OCI-LY1 (cell line): ENCODE data around the gene LMF1.

Source experiments
- H2AFZ ChIP-seq: fragments of 200-600 bp; sonication (generic), shearing (Covaris generic); 2 replicates; pipeline ENCODE4 v1.6.0; 2014; ENCODE audit warnings: antibody characterized with exemption, mild to moderate bottlenecking, low read length
- H3F3A ChIP-seq: fragments of 200-600 bp; sonication (generic), shearing (Covaris generic); 2 replicates; pipeline ENCODE4 v1.6.0; 2014; ENCODE audit warnings: mild to moderate bottlenecking, antibody characterized with exemption, low read length, moderate library complexity; ENCODE audit not compliant: insufficient read depth
- H3K27ac ChIP-seq: fragments of 200-600 bp; sonication (generic); 2 replicates; pipeline ENCODE4 v1.5.1; 2014; ENCODE audit warnings: low read length, mixed run types, mild to moderate bottlenecking, low read depth; ENCODE audit not compliant: poor library complexity, severe bottlenecking
- H3K27me3 ChIP-seq: fragments of 200-600 bp; sonication (generic); 2 replicates; pipeline ENCODE4 v1.6.0; 2014; ENCODE audit warnings: antibody characterized with exemption, mild to moderate bottlenecking, low read length, moderate library complexity; ENCODE audit not compliant: insufficient read depth
- H3K36me3 ChIP-seq: fragments of 200-600 bp; sonication (generic); 2 replicates; pipeline ENCODE4 v1.6.1; 2014; ENCODE audit warnings: mild to moderate bottlenecking, antibody characterized with exemption, low read length, moderate library complexity, mixed read lengths; ENCODE audit not compliant: insufficient read depth
- H3K4me1 ChIP-seq: fragments of 200-600 bp; sonication (generic); 2 replicates; pipeline ENCODE4 v1.5.1; 2014; ENCODE audit warnings: mild to moderate bottlenecking, low read length, moderate library complexity; ENCODE audit not compliant: insufficient read depth, severe bottlenecking
- H3K4me2 ChIP-seq: fragments of 200-600 bp; sonication (generic), shearing (Covaris generic); 2 replicates; pipeline ENCODE4 v1.6.1; 2014; ENCODE audit warnings: low read length
- H3K4me3 ChIP-seq: fragments of 200-600 bp; sonication (generic); 2 replicates; pipeline ENCODE4 v1.5.1; 2014; ENCODE audit warnings: low read length, low read depth, mild to moderate bottlenecking, mixed read lengths; ENCODE audit not compliant: poor library complexity, severe bottlenecking
- H3K79me2 ChIP-seq: fragments of 200-600 bp; shearing (Covaris generic); 2 replicates; pipeline ENCODE4 v1.6.1; 2016; ENCODE audit warnings: mixed run types, low read length, mixed read lengths; ENCODE audit not compliant: insufficient read depth
- H3K9ac ChIP-seq: fragments of 200-600 bp; sonication (generic), shearing (Covaris generic); 2 replicates; pipeline ENCODE4 v1.6.1; 2014; ENCODE audit warnings: mild to moderate bottlenecking, low read length, mixed read lengths
- H3K9me2 ChIP-seq: fragments of 200-600 bp; sonication (generic), shearing (Covaris generic); 2 replicates; pipeline ENCODE4 v1.6.1; 2014; ENCODE audit warnings: low read depth, mild to moderate bottlenecking, low read length, mixed read lengths
- H3K9me3 ChIP-seq: fragments of 200-600 bp; shearing (Covaris generic); 2 replicates; pipeline ENCODE4 v1.6.1; 2014; ENCODE audit warnings: low read length, mixed read lengths
- H4K20me1 ChIP-seq: fragments of 200-600 bp; sonication (generic), shearing (Covaris generic); 2 replicates; pipeline ENCODE4 v1.6.0; 2016; ENCODE audit warnings: mild to moderate bottlenecking, low read length; ENCODE audit not compliant: insufficient read depth
- CTCF ChIP-seq: fragments of 200-600 bp; sonication (generic), shearing (Covaris generic); IDR thresholded peaks from 2 replicates; pipeline ENCODE4 v1.5.1; 2017; ENCODE audit warnings: mild to moderate bottlenecking, antibody characterized with exemption, low read length, moderate library complexity, mixed read lengths
- EZH2 ChIP-seq: fragments of 200-600 bp; sonication (generic), shearing (Covaris generic); IDR thresholded peaks from 2 replicates; pipeline ENCODE4 v1.8.0; 2017; ENCODE audit warnings: borderline replicate concordance, mixed run types, mild to moderate bottlenecking, antibody characterized with exemption, low read length, moderate library complexity, mixed read lengths

Gene LMF1

GRCh38 chr16:836221-836620 lies 134.6 kb downstream of the LMF1 start:
- Histone ChIP-seq H3K4me2 (no peak overlapping the region), H3K9me3 (peaks cover 9% of the 10 kb centered on the region), H3K4me1 (no peaks in the 10 kb centered on the region), H2AFZ (no peak overlapping the region), H3K36me3 (no peaks in the 10 kb centered on the region; the same call in 1 of the 2 replicates), H3K27me3 (no peaks in the 10 kb centered on the region; the same call in 1 of the 2 replicates), H3K79me2 (no peaks in the 10 kb centered on the region), H3K9ac (no peak overlapping the region), H3K4me3 (no peak overlapping the region), H3K27ac (no peak overlapping the region), H3K9me2 (no peaks in the 10 kb centered on the region), H3F3A (no peaks in the 10 kb centered on the region), H4K20me1 (no peaks in the 10 kb centered on the region)
- TF ChIP-seq CTCF = no peak
- TF ChIP-seq EZH2 = no peak

GRCh38 chr16:835373-835772 lies 135.4 kb downstream of the LMF1 start:
- no peaks in the 10 kb centered on the region for H3K4me1 ChIP-seq
- peaks cover 9% of the 10 kb centered on the region for H3K9me3 ChIP-seq
- no peaks in the 10 kb centered on the region for H3F3A ChIP-seq
- no peak overlapping the region for H3K4me2 ChIP-seq
- H3K36me3 ChIP-seq = no peaks in the 10 kb centered on the region; the same call in 1 of the 2 replicates
- H3K79me2 ChIP-seq = no peaks in the 10 kb centered on the region
- H2AFZ ChIP-seq = no peak overlapping the region
- no peaks in the 10 kb centered on the region for H4K20me1 ChIP-seq
- no peaks in the 10 kb centered on the region for H3K9me2 ChIP-seq
- TF ChIP-seq EZH2 = no peak
- TF ChIP-seq CTCF = no peak
- H3K27me3 ChIP-seq = no peaks in the 10 kb centered on the region; the same call in 1 of the 2 replicates
- no peak overlapping the region for H3K9ac ChIP-seq
- no peak overlapping the region for H3K27ac ChIP-seq
- no peak overlapping the region for H3K4me3 ChIP-seq

GRCh38 chr16:833411-833810 lies 137.4 kb downstream of the LMF1 start:
- H3K27ac ChIP-seq = no peak overlapping the region
- no peak overlapping the region for H2AFZ ChIP-seq

More at GRCh38 chr16:833411-833810, 137.4 kb downstream of the LMF1 start:
- no peaks in the 10 kb centered on the region for H3F3A ChIP-seq
- no peaks in the 10 kb centered on the region for H3K4me1 ChIP-seq
- H3K36me3 ChIP-seq = no peaks in the 10 kb centered on the region; the same call in 1 of the 2 replicates
- H3K27me3 ChIP-seq = peaks cover 4% of the 10 kb centered on the region; the same call in 1 of the 2 replicates
- H3K9me3 ChIP-seq = peaks cover 9% of the 10 kb centered on the region
- H3K4me2 ChIP-seq = no peak overlapping the region
- TF ChIP-seq CTCF (no peak), EZH2 (no peak)
- no peaks in the 10 kb centered on the region for H3K79me2 ChIP-seq
- no peaks in the 10 kb centered on the region for H3K9me2 ChIP-seq
- H3K9ac ChIP-seq = no peak overlapping the region
- no peaks in the 10 kb centered on the region for H4K20me1 ChIP-seq
- no peak overlapping the region for H3K4me3 ChIP-seq
